NCI-H1694 treated with DMSO at 0.1 percent for 48 hours (cell line): ENCODE measurements around the gene PTPRM.

Source experiments
- DNase-seq: peaks from one replicate; lab custom pipeline; 2025; lab: John Stamatoyannopoulos, UW

PTPRM gene

GRCh38 chr18:7856733-7857132 is 289.6 kb downstream of the PTPRM start:
- DNase-seq: no peak

- no peak for DNase-seq
Observed at GRCh38 chr18:7857562-7857961, 290.4 kb downstream of the PTPRM start.

GRCh38 chr18:7859122-7859521 is 292.0 kb downstream of the PTPRM start:
- DNase-seq: no peak

- no peak for DNase-seq
Observed at GRCh38 chr18:7870266-7870665, 303.1 kb downstream of the PTPRM start.

- no peak for DNase-seq
Observed at GRCh38 chr18:7870855-7871254, 303.7 kb downstream of the PTPRM start.

- no peak for DNase-seq
Observed at GRCh38 chr18:7871560-7872456, 304.7 kb downstream of the PTPRM start.

- no peak for DNase-seq
Observed at GRCh38 chr18:7872569-7872968, 305.5 kb downstream of the PTPRM start.

GRCh38 chr18:7873316-7873715 is 306.2 kb downstream of the PTPRM start:
- no peak for DNase-seq

- DNase-seq: no peak
Observed at GRCh38 chr18:7876354-7877104, 309.4 kb downstream of the PTPRM start.

GRCh38 chr18:7877609-7878008 is 310.5 kb downstream of the PTPRM start:
- no peak for DNase-seq

GRCh38 chr18:7878265-7879211 is 311.4 kb downstream of the PTPRM start:
- DNase-seq: no peak

GRCh38 chr18:7879717-7880116 is 312.6 kb downstream of the PTPRM start:
- DNase-seq: no peak

GRCh38 chr18:7885865-7886264 is 318.7 kb downstream of the PTPRM start:
- DNase-seq: no peak

GRCh38 chr18:7886436-7886835 is 319.3 kb downstream of the PTPRM start:
- DNase-seq: no peak

- no peak for DNase-seq
Observed at GRCh38 chr18:7889515-7889914, 322.4 kb downstream of the PTPRM start.

GRCh38 chr18:7890075-7890474 is 323.0 kb downstream of the PTPRM start:
- no peak for DNase-seq

- DNase-seq: no peak
Observed at GRCh38 chr18:7892556-7892955, 325.4 kb downstream of the PTPRM start.

GRCh38 chr18:7894592-7894991 is 327.5 kb downstream of the PTPRM start:
- no peak for DNase-seq

- DNase-seq: no peak
Observed at GRCh38 chr18:7895346-7895745, 328.2 kb downstream of the PTPRM start.

GRCh38 chr18:7896161-7896560 is 329.0 kb downstream of the PTPRM start:
- DNase-seq: no peak

- DNase-seq: no peak
Observed at GRCh38 chr18:7896805-7897518, 329.8 kb downstream of the PTPRM start.
